Testis (tissue), 2 donors: ENCODE data around the gene CCDC106.

Experiments used
- POLR2A ChIP-seq: fragments of 450-650 bp; IDR thresholded peaks from one replicate; pipeline ENCODE4 v1.6.1; 2017; ENCODE audit warnings: antibody characterized with exemption, mild to moderate bottlenecking, moderate library complexity
- TF ChIP-seq, protein P1 (sequence below), 3 experiments: fragments of 450-650 bp in 2 of 3; fragments of 200-600 bp in 1 of 3; sonication (generic) in 1 of 3; IDR thresholded peaks; one replicate each; pipeline ENCODE4 v1.5.1; 2016 to 2019; ENCODE audit warnings: antibody characterized with exemption in 3 of 3, mild to moderate bottlenecking in 2 of 3, moderate library complexity in 1 of 3

GRCh38 chr19:55613930-55614710 lies 33.9 kb upstream of the CCDC106 start:
- TF ChIP-seq, protein P1, sequence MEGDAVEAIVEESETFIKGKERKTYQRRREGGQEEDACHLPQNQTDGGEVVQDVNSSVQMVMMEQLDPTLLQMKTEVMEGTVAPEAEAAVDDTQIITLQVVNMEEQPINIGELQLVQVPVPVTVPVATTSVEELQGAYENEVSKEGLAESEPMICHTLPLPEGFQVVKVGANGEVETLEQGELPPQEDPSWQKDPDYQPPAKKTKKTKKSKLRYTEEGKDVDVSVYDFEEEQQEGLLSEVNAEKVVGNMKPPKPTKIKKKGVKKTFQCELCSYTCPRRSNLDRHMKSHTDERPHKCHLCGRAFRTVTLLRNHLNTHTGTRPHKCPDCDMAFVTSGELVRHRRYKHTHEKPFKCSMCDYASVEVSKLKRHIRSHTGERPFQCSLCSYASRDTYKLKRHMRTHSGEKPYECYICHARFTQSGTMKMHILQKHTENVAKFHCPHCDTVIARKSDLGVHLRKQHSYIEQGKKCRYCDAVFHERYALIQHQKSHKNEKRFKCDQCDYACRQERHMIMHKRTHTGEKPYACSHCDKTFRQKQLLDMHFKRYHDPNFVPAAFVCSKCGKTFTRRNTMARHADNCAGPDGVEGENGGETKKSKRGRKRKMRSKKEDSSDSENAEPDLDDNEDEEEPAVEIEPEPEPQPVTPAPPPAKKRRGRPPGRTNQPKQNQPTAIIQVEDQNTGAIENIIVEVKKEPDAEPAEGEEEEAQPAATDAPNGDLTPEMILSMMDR (IDR thresholded peaks at IDR 0.05): no peak
- no peak for TF ChIP-seq POLR2A
